ENCODE data around the gene KAT2B.

DNA sequence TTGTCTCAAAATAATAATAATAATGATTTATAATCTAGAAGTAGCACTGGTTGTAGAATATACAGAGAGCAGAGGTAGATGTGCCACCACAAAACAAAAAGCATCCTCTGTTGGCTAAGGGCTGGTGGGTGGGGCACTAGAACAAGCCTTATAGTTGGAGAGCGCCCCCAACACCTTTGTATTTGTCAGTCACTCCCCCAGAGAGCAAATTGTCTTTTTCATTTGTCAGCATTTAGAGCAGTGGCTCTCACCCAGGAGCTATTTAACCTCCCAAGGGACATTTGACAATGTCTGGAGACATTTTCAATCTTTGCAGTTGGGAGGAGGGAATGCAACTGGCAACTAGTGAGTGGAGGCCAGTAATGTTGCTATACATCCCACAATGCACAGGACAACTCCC lies 6.3 kb downstream of the KAT2B start:
- TF ChIP-seq, protein P1, sequence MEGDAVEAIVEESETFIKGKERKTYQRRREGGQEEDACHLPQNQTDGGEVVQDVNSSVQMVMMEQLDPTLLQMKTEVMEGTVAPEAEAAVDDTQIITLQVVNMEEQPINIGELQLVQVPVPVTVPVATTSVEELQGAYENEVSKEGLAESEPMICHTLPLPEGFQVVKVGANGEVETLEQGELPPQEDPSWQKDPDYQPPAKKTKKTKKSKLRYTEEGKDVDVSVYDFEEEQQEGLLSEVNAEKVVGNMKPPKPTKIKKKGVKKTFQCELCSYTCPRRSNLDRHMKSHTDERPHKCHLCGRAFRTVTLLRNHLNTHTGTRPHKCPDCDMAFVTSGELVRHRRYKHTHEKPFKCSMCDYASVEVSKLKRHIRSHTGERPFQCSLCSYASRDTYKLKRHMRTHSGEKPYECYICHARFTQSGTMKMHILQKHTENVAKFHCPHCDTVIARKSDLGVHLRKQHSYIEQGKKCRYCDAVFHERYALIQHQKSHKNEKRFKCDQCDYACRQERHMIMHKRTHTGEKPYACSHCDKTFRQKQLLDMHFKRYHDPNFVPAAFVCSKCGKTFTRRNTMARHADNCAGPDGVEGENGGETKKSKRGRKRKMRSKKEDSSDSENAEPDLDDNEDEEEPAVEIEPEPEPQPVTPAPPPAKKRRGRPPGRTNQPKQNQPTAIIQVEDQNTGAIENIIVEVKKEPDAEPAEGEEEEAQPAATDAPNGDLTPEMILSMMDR (IDR thresholded peaks at IDR 0.05 in 8 of 11, conservative IDR thresholded peaks at IDR 0.05 in 3 of 11) = no peak
- TF ChIP-seq POLR2AphosphoS5 (IDR thresholded peaks at IDR 0.05) = no peak
